Measurements from ENCODE around the gene CTSF.
"Not testable (repeated sequence)": the region's sequence is repeated elsewhere in the genome, so short reads cannot be mapped to it uniquely, and the experiment has no call there.

The CTSF gene

DNA sequence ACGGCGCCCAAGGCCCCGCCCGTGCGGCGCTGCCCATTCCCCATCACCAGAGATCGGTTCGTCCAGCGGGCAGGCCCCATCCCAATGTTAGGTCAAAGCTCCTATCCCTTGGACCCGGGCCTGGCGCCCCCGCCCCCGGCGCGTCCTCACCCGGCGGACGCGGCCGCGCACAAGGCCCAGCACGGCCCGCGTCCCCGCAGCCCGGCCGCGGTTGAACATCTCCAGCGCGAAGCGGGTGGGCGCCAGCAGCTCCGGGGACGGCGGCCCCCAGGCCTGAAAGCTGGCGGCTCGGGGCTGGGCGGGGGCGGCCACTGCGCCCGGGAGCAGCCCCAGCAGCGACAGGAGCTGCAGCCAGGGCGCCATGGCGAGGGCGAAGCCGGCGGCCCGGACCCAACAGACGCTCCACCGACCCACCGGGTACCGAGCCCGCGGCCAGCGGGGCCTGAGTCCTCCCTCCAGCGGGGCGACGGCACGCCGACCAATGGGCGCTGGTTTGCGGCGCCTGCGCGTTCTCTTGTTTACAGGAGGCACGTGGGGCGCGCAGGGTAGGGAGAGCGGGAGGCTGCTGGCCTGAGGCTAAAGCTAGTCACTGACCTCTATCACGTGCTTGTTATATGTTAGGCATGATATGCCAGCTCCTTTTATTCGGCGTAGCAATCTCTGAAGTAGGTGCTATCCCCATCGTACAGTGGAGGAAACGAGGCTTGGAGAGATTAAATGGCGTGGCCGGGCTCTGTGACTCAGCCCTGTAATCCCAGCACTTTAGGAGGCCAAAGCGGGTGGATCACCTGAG, at the start of gene CTSF:
Gene CTSF, minus strand, starts transcription at position 483 of the 793 bp plus-strand sequence. Its CDS starts 120 bp downstream, at position 363.
- peak; percentile 98 for DNase-seq (ENCODE audit: low spot score)

DNA sequence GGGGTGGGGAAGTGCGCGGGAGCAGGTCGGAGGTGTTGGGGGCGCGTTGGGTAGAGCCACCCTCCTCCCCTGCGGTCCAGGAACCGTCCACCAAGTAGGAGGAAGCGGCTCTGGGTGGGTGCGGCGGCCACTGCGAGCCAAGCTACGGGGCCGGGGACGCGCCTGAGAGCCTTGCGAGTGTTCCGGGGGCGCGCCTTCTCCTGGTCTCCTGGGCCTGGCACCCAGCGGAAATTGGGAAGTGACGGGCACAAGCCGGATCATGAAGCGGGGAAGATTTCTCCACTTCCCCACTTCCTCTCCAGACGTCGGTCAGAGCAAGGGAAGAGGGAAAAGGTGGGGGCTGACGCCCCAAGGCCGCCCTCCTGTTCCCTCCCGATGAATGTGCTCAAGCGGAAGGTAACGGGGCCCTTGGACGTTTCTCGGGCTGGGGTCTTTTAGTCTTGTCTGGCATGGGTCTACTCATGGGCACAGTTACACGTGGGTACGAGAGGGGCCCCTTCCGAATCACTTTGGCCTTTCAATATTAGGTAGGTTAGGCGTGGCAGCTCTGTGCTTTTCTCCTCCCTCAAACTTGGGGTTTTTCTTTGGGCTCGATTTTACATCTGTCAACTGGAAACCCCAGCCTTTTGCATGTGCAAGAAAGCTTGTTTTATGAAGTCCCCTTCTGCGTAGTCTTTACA, 48.9 kb upstream of the CTSF start:
- DNase-seq (ENCODE audit: low spot score): peak; percentile 42

DNA sequence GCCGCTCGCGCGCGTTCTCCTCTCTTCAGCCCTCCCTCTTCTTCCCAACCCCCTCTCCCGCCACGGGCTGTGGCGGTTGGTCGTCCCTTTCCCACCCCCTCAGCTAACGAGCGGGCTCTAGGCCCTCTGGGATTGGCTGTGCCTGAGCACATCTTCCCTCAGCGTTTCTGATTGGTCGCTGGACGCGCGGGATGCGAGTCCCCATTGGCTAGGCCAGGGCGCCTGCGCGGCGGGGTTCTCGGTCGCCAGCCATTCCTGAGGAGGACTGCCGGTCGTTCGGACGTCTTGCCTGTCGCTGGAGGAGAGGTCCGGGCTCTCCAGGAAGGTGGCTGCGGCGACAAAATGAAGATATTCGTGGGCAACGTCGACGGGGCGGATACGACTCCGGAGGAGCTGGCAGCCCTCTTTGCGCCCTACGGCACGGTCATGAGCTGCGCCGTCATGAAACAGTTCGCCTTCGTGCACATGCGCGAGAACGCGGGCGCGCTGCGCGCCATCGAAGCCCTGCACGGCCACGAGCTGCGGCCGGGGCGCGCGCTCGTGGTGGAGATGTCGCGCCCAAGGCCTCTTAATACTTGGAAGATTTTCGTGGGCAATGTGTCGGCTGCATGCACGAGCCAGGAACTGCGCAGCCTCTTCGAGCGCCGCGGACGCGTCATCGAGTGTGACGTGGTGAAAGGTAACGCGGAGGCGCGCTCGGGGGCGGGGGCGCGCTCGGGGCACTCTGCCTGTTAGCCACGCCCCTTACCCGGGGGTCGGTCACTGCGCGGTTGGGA, 48.2 kb upstream of the CTSF start, which contains the start of gene RBM14:
Gene RBM14, plus strand, starts transcription at position 252 of the 776 bp plus-strand sequence. Its CDS starts 91 bp downstream, at position 343.
- peak; percentile 100 for DNase-seq (ENCODE audit: low spot score)

DNA sequence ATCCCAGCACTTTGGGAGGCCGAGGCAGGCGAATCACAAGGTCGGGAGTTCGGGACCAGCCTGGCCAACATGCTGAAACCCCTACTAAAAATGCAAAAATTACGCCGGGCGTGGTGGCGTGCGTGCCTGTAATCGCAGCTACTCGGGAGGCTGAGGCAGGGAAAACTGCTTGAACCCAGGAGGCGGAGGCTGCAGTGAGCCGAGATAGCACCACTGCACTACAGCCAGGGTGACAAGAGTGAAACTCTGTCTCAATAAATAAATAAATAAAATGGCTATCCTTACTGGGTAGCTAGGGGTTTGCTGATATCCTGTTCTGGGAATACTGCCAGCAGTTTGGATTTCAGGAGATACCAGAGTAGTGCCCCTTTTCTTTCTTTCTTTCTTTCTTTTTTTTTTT, 45.7 kb upstream of the CTSF start:
- no peak for DNase-seq (ENCODE audit: low spot score)

DNA sequence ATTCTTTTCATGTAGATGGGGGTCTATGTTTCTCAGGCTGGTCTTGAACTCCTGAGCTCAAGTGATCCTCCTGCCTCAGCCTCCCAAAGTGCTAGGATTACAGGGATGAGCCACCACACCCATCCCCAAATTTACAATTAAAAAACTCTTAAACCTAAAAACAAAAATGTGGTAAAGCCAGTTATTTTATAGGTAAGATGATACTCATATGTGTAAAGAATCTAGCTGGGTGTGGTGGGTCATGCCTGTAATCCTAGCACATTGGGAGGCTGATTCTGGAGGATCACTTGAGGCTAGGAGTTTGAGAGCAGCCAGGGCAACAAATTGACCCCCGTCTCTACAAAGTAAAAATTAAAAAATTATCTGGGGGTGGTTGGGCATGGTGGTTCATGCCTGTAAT, 44.1 kb upstream of the CTSF start:
- no peak for DNase-seq (ENCODE audit: low spot score)

DNA sequence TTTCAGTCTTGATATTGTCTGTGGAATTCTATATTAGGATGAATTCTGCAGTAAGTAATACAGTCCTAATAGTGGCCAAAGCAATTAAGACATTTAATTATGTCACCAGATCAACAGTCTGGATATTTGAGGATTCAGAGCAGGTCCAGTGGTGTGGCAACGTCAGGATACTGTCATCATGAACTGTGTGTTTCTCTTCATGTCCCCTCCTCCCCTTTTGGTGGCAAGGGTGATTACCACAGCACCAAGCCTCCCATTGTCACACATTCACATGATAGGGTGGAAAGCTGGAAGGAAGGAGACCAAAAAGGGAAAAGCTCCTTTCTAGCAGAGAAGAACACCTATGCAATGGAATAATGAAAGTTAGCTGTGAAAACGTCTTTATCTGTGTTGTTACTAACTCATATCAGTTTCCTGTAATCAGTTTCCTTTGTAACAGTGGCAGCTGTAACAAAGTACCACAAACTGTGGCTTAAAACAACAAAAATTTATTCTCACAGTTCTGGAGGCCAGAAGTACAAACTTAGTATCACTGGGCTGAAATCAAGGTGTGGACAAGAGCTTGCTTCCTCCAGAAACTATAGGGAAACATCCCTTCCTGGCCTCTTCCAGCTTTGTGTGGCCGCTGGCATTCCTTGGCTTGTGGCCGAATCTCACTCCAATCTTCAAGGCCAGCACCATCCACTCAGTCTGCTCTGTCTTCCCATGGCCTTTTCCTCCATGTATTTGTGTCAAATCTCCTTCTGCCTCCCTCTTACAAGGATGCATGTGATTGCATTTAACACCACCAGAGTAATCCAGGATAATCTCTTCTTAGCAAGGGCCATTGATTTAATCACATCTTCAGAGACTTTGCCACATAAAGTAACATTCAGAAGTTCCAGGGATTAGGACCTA, 41.6 kb upstream of the CTSF start:
- DNase-seq (ENCODE audit: low spot score): no peak

DNA sequence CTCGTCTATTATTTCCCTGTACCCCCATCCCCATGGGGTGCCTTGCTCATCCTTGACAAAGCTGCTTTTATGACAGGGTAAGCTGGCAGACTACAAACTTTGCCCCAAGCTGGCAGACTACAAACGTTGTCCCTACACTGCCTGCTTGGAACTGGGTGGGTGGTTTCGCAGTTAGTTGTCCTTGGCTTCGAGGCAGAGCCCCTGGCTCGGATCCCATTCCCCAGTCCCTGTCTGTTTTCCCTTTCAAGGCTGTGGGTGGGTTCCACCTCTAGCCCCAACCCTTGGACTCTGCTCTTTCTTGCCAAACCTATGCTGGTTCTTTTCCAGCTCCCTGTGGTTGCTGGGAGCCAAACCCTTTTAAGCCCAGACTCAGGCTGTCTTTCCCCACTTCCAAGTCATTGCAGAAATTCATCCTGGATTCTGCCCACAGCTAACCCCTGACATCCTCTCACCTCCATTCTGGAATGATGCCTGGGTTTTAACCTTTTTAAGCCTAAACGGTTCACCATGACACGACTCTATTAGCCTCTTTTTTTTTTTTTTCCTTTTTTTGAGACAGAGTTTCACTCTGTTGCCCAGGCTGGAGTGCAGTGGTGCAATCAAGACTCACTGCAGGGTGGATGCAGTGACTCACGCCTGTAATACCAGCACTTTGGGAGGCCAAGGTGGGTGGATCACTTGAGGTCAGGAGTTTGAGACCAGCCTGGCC, 38.9 kb upstream of the CTSF start:
- peak; percentile 39 for DNase-seq (ENCODE audit: low spot score)

DNA sequence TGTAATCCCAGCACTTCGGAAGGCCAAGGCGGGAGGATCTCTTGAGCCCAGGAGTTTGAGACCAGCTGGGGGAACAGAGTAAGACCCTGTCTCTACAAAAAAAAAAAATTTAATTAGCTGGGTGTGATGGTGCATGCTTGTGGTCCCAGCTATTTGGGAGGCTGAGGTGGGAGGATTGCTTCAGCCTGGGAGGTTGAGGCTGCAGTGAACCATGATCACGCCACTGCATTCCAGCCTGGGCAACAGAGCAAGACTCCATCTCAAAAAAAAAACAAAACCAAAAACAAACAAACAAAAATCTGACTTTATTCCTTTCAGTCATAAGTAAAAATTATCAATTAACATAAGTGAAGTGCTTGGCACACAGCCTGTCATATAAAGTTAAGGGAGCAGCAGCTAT, 38.2 kb upstream of the CTSF start:
- not testable (repeated sequence) for DNase-seq (ENCODE audit: low spot score)

DNA sequence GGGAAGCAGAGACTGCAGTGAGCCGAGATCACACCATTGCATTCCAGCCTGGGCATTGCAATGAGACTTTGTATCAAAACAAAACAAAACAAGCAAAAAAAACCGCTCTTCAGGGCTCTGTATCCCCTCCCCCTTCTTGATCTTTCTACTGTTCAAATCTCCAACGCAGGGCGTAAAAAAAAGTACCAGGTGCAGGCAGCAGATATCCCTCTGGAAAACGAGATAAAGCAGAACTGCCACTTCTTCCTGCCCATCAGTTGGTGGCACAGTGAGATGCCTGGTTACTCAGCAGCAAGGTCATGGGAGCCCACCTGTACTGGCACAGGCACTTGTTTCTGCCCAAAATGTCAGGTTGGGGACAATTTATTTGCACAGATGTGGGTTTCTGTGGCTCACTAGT, 35.7 kb upstream of the CTSF start:
- DNase-seq (ENCODE audit: low spot score): no peak

DNA sequence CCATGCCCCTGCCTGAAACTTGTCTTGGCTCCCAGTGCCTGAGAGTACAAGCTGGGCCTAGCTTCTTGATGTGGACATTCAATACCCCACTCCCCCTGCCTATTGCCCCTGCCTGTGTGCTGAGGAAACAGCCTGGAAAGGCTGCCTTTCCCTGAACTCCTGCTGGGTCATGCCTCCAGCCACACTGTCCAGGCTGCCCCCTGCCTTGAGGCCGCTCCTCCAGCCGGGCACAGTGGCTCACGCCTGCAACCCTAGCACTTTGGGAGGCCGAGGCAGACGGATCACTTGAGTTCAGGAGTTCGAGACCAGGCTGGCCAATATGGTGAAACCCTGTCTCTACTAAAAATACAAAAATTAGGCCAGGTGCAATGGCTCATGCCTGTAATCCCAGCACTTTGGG, 34.7 kb upstream of the CTSF start:
- no peak for DNase-seq (ENCODE audit: low spot score)

DNA sequence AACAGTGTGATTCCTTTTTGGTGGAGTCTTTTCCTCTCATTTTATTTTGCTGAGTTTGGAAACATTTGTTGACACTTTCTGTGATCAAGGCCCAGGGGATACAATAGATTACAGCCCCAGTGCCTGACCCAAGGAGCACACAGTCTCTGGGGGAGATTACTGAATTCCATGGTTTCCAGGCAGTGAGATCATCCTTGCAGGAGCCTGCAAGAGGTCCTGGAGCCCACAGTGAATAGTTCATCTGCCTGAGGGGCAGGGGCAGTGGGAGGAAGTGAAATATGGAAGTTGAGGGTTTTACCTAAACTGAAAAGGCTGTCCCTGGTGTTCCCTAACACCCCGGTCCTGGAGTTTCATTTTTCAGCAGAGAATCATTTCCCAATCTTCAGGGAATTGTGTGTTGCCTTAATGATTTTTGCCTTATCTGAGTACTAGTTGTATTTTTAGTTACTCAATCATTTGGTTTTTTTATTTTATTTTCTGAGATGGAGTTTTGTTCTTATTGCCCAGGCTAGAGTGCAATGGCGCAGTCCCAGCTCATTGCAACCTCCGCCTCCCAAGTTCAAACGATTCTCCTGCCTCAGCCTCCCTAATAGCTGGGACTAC, 32.3 kb upstream of the CTSF start:
- no peak for DNase-seq (ENCODE audit: low spot score)

DNA sequence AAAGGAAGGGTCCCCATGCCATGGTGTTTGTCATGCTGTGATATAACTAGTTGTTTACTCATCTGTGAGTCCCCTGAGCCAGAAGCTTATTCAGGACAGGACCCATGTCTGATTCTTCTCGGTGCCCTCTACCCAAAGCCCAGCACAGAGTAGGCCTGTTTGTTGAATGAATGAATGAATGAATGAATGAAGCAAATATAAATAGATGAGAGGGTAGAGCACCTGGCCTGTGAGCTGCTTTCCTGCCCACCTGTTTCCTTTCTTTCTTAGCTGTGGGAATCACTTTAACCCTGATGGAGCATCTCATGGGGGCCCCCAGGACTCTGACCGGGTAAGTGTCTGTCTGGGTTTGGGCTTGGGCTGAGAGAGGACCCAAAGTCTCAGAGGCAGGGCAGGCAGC, 31.8 kb upstream of the CTSF start:
- DNase-seq (ENCODE audit: low spot score): no peak

DNA sequence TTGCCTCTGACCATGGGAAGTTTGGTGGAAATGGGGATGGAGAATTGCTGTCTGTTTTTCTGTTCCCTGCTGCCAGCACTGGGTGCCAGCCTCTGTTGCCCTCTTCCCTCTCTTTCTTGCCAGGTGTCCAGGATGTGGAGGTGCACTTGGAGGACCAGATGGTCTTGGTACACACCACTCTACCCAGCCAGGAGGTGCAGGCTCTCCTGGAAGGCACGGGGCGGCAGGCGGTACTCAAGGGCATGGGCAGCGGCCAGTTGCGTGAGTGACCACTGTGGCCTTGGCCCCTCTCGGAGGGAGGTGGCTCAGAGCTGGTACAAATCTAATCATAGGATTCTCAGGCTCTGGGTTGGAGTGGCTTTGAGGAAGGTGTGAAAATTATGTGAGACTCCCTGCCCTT, 30.6 kb upstream of the CTSF start:
- no peak for DNase-seq (ENCODE audit: low spot score)

DNA sequence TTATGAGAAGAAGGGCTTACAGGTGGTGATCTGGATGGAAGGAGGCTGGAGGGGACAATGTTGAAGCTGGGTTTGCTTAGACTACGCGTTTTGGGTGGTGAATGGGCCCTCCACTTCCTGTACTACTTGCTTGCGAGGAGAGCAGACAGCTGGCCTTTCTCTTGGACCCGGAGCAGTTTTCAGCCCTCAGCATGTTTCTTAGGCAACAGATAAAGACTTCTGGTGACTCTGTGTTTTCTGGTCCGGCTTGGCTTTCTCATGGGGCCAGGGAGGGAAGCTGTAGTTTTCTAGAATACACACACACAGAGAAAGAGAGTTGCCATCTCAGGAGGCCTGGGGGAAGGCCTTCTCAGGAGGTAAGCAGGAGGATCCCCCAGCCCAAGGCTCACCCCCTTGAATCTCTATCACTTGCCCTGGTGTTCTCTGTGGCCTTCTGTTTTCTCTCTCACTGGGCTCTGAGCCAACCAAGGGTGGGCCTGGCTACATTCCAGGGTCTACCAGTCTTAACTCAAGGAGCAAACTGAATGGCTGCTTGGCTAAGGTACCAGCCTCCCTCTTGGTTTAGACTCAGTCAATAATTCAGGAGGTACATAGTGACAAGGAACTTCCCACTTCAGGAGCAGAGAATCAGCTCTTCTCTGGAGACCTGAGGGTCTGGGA, 27.0 kb upstream of the CTSF start:
- DNase-seq (ENCODE audit: low spot score): peak; percentile 77

DNA sequence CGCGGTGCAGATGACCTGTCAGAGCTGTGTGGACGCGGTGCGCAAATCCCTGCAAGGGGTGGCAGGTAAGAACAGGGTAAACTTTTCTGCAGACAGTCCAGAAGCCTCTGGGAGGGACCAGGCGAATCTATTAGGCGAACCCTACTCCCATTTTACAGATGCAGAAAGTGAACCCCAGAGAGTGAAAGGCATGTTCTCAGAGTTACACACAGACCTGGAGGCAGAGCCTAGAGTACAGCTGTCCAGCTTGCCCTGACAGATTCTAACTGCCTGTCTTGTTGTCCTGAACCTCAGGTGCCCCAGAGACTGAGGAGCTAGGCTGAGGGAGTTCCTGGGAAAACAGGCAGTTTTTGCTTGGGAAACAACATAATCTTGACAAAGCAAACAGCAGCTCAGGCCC, 25.2 kb upstream of the CTSF start:
- DNase-seq (ENCODE audit: low spot score): no peak

DNA sequence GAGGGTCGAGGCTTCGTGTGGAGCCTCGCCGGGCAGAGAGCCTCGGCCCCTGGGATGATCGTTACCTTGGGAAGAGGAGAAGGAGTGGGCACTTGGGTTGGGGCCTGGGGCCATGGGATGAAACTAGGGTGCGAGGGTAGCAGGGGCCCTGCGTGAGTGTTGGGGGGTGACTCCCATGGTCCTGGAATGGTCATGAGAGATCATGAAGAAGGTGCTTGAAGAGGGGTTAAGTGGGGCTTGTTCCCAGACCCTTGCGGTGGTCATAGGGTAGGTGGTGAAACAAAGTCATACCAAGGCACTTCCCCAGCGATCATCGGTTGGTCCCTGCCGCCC, 24.9 kb upstream of the CTSF start:
- DNase-seq (ENCODE audit: low spot score): peak; percentile 33

DNA sequence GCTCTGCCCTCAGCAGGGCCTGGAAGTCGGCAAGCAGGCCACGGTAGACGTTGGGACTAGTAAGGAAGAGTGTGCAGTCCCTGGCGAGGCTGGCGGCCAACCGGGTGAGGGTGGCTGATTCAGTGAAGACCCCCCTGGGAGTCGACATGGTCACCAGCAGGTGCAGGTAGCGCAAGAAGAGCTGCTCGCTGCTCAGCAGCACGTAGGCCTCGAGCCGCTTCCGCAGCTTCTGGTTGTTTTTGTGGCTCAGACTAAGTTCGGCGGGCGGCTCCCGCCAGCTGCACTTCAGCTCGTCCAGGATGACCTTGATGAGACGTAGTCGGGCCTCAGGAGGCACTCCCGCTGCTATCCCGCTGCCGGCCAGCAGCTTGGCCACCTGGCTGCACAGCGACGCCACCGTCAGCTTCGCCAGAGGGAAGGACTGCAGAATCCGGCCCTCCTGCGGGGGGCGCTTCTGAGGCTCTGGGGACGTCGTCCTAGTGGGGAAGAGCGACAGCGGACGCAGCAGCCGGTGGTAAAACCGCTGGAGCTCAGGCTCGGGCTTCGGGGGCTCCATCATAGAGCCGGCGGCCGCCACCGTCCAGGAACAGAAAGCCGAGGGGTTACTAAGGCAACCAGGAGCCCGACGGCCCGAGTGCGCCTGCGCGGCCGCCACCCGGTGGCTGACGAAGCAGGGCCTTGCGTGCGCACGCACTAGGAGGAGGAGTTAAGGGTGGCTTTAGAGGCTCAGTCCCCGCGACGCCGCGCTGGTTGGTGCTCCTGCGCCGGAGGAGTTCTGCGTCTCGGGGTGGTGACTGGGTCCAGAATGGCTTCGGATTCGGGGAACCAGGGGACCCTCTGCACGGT, 24.3 kb upstream of the CTSF start, which contains the start of the genes CCDC87 and CCS:
Gene CCDC87, minus strand, starts transcription at position 607 of the 846 bp plus-strand sequence. Its CDS starts 48 bp downstream, at position 559.
Gene CCS, plus strand, starts transcription at position 729 of the 846 bp plus-strand sequence. Its CDS starts 77 bp downstream, at position 806.
- DNase-seq (ENCODE audit: low spot score): peak; percentile 100

DNA sequence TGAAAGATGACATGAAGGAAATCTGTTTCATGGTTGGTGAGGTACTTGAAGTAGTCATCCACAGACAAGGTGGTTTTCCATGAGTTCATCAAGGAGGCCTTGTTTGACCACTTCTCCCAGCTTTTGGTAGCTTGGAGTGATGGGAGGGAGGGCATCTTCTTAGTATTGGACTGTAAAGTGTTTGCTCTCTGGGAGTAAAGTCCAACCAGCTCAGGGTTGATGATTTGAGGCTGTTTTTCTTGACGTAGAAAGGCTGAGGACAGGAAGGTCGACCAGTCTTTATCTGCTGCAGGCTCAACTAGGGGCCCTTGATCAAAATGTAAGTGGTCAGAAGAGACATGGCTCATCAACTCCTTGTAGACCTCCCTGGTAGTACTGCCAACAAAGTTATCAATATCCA, 22.8 kb upstream of the CTSF start:
- no peak for DNase-seq (ENCODE audit: low spot score)
